Mononuclear cell (primary cell): ENCODE measurements around the gene SKIC8. TPM values are rescaled to one million over a fixed set of nuclear protein-coding genes. Genes with fewer than 3 reads are reported as not detected.

Source experiments
- H3K27me3 ChIP-seq: 2 replicates; pipeline ENCODE4 v1.6.0; 2011; ENCODE audit warnings: low read length, control low read depth; ENCODE audit not compliant: insufficient read depth
- H3K4me1 ChIP-seq: 2 replicates; pipeline ENCODE4 v1.5.1; 2011; ENCODE audit warnings: mild to moderate bottlenecking, low read length, control low read depth; ENCODE audit not compliant: insufficient read depth
- H3K4me3 ChIP-seq: 2 replicates; pipeline ENCODE4 v1.5.1; 2011; ENCODE audit warnings: mild to moderate bottlenecking, low read length, moderate library complexity
- H3K9me3 ChIP-seq: 2 replicates; pipeline ENCODE4 v1.5.1; 2011; ENCODE audit warnings: low read depth, mild to moderate bottlenecking, control low read depth, low read length
- total RNA-seq: library from RNA; depleted of rRNA; stranded (reverse); fragments of >200 nt; gene quantifications from one replicate; pipeline ENCODE4 v1.2.3, GENCODE V29; 2012

SKIC8 gene
- 16.6 TPM for total RNA-seq

DNA sequence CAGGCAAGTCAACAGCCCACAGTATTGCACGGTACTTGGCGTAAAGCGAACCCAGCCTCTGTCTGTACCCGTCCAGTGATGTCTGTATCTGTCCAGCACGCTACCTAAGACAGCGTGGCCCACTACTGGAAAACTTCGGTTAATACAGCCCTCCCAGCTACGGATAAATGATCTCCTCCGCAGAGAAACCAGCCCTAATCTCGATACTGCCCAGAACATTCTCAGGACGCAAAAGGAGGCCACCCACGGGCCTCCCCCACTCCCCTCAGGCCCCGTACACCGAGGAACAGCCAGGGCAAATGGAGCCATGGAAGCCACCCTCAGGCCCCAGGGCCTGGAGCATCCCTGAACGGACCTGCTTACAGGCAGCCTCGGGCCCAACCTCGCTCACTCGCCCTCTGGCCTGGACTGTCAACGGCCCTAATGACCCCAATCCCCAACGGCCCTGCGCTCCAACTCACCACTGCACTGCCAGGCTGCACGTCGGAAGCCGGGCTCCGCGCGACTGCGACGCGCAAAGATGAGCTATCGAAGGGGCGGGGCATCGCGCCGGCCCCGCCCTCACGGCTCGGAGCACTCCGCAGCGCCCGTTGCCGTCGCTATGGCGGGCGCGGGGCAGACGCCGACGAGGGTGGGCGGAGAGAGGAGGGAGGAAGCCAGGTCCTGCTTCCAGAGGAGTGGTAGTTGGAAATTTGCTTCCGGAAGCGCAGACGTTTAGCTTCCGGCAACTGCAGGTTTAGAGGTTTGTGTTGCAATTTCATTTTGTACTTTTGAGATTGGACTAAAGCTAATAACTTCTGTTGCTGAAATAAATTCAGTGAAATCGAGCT, at the start of gene SKIC8:
Gene SKIC8, minus strand, starts transcription at position 509 of the 830 bp plus-strand sequence. CDS start 3,923 bp downstream, outside the sequence.
- peaks cover 35% of the 10 kb centered on the region for H3K4me1 ChIP-seq
- no peaks in the 10 kb centered on the region for H3K27me3 ChIP-seq
- peak within 1 kb of the TSS; percentile 93 for H3K4me3 ChIP-seq
- no peaks in the 10 kb centered on the region for H3K9me3 ChIP-seq

DNA sequence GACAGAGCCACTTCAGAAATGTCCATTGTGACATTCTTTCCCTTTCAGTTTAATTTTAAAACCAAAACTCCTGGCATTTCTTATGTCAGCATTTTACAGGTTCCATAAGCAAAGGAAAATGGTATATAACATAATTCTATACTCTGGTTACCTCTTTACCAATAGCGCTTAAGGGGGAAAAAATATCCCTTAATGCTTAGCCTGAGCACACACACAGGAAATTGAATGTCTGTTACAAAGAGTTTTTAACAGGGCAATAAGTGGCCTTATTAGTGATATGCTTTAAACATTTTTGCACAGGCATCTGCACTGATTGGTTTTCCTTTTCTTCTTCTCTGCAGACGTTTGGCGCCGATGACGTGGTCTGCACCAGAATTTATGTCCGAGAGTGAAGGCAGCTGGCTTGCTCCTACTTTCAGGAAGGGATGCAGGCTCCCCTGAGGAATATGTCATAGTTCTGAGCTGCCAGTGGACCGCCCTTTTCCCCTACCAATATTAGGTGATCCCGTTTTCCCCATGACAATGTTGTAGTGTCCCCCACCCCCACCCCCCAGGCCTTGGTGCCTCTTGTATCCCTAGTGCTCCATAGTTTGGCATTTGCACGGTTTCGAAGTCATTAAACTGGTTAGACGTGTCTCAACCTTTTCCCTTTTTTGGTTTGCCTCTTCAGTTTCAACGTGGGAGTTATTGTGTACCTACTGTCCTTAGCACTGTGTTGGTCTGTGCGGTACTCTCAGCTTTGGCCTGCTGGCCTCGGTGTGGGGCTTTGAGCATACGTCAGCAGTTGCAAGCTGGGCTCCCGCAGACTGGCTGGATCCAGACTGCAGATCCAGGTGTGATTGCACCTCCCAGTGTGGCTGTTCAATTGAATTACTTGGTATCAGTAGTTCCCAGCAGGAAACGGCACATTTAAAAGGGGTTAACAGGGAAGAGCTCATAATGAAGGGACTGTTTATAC, 48.5 kb upstream of the SKIC8 start:
- H3K27me3 ChIP-seq = peaks cover 8% of the 10 kb centered on the region
- H3K4me3 ChIP-seq = no peak overlapping the region
- no peaks in the 10 kb centered on the region for H3K4me1 ChIP-seq
- no peaks in the 10 kb centered on the region for H3K9me3 ChIP-seq

DNA sequence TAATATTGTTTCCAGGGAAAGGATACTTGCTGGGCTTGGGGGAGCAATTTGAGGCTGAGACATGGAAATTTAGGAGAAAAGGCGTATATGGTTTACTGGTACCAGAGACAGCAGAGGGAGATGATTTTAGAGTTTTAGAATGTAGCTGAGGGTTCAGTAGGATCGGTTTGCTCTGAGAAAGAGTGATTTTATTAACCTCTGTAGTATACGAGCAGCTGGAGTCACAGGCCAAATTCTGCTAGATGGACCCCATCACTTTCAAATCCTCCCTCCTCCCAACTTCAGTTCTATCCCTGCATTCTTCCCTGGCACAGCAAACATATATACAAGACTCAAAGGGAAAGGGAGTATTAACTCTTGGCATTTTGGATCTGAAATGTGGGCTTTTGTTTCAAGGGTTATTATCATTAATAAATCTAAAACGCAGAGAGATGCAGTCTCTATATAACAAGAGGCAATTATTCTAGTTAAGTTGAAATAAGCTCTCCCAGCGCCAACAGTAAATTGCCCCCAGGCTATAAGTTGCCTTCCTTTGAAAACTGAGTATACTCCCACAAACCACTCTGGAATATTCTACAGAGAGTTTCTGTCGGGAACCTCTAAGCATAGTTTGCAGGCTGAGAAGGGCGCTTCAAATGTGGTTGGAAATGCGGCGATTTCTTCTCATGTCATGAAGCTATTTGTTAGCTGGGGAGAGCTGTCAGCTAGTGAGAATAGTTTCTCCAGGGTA, 46.2 kb upstream of the SKIC8 start:
- peaks cover 30% of the 10 kb centered on the region for H3K27me3 ChIP-seq
- H3K4me1 ChIP-seq = no peaks in the 10 kb centered on the region
- no peak overlapping the region for H3K4me3 ChIP-seq
- no peaks in the 10 kb centered on the region for H3K9me3 ChIP-seq

DNA sequence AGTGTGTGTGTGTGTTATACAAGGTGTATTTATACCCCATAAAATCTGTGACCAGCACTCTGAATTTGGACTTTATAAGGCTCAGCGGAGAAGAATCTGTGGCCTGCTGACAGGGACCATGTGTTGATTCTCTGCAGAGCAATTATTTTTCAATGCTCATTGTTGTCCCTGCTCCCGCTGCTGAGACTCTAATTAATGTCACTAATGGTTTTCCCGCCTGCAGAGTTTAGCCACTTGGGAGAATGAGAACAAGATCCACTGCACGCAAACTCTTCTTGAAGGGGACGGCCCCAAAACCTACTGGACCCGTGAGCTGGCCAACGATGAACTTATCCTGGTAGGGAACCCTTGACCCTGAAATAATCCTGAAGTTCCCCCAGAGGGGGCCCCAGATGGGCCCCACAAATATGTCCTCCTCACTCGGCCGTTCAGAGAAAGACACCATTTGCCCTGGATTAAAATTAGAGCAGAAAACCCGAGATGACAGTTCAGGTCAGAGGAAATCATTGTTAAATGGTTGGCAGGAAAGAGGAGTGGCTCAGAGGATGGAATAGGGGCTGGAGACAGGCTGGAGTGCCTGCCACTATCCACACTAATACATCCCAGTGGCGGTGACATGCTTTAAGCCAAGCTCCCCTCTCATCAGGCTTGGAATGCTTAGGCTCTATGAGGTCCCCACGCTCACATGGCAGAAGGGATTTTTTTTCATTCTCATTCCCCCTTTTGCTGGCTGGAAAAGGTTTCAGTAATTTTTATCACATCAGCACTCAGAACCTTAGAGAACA, 44.1 kb upstream of the SKIC8 start:
- Histone ChIP-seq H3K27me3 (peaks cover 47% of the 10 kb centered on the region), H3K4me1 (no peaks in the 10 kb centered on the region), H3K4me3 (no peak overlapping the region), H3K9me3 (no peaks in the 10 kb centered on the region)

DNA sequence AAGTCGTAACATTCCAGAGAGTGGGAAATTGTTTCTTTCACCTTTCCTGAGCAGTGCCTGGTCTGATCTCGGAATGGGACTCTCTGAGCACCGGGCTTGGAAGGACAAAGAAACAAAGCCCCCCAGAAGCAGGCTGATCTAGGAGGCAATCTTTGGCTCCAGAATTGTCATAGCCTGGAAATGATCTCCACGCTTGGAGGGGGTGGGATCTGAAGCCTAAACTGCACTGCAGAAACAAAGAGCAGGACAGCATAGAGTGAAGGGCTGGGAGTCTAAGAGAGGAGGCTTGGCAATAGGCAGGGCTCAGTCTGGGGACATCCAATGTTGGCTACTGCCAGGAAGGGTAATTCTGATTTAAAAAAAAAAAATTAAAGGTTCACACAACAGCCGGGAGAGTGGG, 42.6 kb upstream of the SKIC8 start:
- Histone ChIP-seq H3K4me1 (no peaks in the 10 kb centered on the region), H3K27me3 (peaks cover 51% of the 10 kb centered on the region), H3K9me3 (no peaks in the 10 kb centered on the region), H3K4me3 (no peak overlapping the region)

DNA sequence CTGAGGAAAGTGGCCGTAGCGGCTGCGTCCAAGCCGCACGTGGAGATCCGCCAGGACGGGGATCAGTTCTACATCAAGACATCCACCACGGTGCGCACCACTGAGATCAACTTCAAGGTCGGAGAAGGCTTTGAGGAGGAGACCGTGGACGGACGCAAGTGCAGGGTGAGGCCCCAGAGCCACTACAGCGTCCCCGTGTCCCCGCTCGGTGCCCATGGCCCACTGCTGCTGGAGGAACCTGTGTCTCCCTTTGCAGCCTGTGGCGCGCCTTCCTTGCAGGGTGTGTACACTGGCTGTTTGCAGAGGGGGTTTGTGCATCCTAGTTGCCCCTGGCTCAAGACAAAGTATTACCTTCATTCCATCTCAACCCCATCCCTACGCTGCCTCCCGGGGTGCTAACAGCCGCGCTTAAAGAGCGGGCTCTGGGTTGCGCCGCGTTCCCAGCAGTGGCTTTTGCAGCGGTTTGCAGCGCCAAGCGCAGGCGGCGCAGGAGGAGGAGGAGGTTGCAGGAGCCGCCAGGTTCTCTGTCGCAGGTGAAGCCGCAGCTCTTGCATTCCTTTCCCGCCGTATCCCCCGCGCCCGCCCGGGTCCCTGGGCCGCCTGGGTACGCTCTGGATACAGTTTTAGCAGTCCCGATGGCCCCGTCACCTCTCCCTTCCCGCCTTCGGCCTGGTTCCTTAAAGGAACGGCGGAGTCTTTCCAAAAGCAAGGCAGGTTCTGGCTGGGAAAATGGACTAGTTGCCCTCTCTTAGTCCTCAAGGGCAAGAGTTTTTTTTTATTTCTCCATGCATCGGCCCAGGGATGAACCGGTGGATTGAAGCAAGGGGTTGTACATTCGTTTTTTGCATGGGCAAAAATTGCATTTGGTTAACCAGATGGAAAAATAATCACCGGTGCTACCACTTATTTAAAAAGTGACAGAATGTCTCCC, 41.9 kb upstream of the SKIC8 start:
- no peak overlapping the region for H3K4me3 ChIP-seq
- H3K9me3 ChIP-seq = no peaks in the 10 kb centered on the region
- H3K4me1 ChIP-seq = no peaks in the 10 kb centered on the region
- peaks cover 49% of the 10 kb centered on the region for H3K27me3 ChIP-seq

DNA sequence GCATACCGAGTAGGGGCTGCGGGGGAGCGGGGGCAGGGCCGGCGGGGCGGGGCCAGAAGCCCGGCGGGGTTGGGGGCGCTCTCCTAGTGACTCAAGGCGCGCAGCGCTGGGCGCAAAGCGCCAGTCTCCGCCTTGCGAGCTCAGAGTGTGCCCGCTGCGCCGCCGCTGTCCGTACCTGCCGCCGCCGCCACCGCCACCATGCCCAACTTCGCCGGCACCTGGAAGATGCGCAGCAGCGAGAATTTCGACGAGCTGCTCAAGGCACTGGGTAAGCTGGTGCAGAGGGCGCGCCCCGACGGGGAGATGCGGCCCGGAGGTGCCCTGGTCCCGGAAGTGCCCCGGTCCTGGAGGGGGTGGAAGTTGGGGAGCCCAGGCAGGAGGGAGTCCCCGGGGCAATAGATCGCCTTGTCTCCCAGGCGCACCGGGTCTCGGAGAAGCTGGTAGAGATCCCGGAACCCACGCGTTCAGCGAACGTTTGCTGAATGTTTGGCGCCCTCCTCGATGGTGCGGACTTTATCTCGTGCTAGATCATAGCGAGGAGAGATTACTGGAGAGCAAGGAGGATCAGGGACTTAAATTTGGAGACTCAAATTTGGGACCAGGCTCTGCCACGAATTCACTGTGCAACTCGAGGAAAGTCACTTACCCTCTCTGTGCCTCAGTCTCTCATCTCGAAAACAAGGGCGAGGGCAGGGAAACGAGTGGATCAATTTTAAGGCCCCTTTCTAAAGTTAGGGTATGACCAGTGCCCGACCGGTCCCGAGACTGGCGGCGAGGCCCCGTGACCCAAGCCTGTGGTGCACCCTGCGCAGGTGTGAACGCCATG, 41.0 kb upstream of the SKIC8 start, which contains the start of gene CRABP1:
Gene CRABP1, plus strand, starts transcription at position 123 of the 826 bp plus-strand sequence. Its CDS starts 76 bp downstream, at position 199.
- peaks cover 49% of the 10 kb centered on the region for H3K27me3 ChIP-seq
- no peak within 1 kb of the TSS for H3K4me3 ChIP-seq
- no peaks in the 10 kb centered on the region for H3K9me3 ChIP-seq
- H3K4me1 ChIP-seq = no peaks in the 10 kb centered on the region

DNA sequence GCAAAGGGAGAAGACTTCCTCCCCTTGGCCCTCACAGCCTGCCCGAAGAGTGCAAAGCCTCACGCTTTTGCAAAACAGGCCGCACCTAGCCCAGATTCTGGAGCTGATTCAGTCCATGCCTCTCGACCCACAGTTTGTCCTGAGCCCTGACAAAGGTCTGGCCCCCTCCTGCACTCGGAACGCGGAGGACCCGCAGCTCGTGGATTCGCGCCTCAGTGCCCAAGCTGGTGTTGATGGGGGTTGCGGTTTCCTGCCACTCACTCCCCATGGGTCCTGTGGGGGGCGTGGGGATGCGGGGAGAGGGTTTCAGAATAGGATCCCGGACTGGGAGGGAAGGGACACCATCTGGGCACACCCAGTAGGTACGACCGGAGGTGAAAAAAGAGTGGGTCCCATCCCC, 40.1 kb upstream of the SKIC8 start:
- no peak overlapping the region for H3K4me3 ChIP-seq
- H3K4me1 ChIP-seq = no peaks in the 10 kb centered on the region
- peaks cover 49% of the 10 kb centered on the region for H3K27me3 ChIP-seq
- no peaks in the 10 kb centered on the region for H3K9me3 ChIP-seq

DNA sequence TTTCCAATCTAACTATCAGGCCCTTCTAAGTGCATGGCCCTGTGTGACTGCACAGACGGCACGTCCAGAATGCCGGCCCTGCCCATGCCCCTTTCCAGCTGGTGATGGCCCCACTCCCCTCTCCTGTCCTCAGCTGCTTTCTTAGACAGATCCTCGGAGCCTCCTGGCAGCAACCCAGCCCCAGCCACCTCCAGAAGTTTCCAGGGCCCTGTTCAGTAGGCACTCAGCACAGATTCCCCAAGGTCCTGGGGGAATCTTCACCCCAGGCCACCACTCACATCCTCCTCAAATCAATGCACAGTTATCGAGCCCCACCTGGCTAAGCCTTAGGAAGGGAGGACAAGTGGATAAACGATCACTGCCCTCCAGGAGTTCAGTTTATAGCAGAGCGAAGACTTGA, 39.4 kb upstream of the SKIC8 start:
- no peaks in the 10 kb centered on the region for H3K4me1 ChIP-seq
- H3K9me3 ChIP-seq = no peaks in the 10 kb centered on the region
- peaks cover 49% of the 10 kb centered on the region for H3K27me3 ChIP-seq
- no peak overlapping the region for H3K4me3 ChIP-seq

DNA sequence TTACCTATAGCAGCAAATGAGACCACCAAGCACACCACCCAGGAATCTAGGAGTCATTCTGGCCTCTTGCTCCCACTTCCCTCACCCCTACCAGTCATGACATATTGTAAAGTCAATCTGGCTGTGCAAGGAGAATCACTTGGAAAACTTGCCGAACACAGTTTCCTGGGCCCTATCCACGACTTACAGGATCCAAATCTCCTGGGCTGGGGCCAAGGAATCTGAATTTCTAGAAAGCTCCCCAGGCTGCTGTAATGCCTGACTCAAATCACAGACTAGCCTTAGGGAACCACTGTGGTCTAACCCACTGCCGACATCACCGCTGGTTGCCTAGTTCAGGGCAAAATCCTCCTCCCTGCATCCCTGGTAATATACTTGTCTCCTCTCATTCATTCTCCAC, 36.6 kb upstream of the SKIC8 start:
- Histone ChIP-seq H3K4me3 (no peak overlapping the region), H3K27me3 (peaks cover 25% of the 10 kb centered on the region), H3K9me3 (no peaks in the 10 kb centered on the region)

DNA sequence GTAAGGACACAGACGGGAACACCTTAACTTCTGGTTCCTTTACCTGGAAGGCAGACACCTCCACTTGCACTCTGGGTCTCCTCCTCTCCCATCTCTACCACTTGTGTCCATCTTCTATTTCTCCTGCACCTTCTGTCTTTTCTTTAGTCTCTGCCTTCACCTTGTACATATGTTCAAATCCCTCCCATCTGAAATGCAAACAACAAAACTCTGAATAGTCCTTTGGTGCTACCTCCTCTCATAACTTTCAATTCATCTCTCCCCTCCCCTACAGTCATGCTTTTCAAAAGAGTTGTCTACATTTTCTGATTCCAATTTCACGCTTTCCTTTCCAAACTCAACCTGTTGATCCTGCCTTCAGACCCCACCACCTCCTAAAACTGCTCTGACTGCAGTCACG, 35.4 kb upstream of the SKIC8 start:
- Histone ChIP-seq H3K4me1 (no peaks in the 10 kb centered on the region), H3K9me3 (no peaks in the 10 kb centered on the region), H3K27me3 (peaks cover 17% of the 10 kb centered on the region), H3K4me3 (no peak overlapping the region)

More for the DNA sequence above, 36.6 kb upstream of the SKIC8 start:
- H3K4me1 ChIP-seq = no peaks in the 10 kb centered on the region

DNA sequence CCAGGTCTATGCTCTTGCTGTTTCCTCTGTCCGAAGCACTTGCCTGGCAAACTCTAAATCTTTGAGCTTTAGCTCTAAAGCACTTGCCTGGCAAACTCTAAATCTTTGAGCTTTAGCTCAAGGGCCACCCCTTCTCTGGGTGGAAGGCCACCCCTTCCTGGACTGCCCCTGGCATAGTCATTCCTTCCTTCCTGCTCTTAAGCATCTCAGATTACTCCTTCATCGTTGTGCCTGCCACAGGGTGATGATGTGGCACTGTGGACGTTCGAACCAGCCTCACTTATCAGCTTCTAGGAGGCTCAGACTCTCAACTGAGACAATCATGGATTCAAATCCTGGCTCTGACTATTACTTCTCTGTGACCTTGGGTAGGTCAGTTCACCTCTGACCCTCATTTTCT, 30.2 kb upstream of the SKIC8 start:
- Histone ChIP-seq H3K9me3 (no peaks in the 10 kb centered on the region), H3K4me3 (no peak overlapping the region), H3K27me3 (no peaks in the 10 kb centered on the region), H3K4me1 (no peaks in the 10 kb centered on the region)

DNA sequence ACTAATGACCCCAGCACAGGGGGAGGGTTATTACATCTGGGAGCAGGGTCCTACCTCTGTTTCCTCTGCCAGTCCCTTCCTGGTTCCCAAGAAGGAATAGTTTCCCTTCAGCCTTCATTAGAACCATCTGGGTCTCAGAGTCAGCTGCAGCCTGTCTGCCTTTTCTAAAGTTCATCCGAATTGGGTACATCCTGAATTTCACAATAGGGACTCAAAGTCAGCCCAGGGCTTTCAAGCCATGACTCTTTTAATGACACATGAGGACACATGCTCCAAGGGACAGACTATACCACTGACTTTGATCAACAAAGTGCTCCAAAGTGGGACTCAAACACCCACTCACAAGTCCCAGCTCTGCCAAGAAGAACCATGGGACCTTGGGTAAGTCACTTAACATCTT, 28.1 kb upstream of the SKIC8 start:
- H3K4me3 ChIP-seq = no peak overlapping the region
- H3K4me1 ChIP-seq = no peaks in the 10 kb centered on the region
- H3K27me3 ChIP-seq = no peaks in the 10 kb centered on the region
- no peaks in the 10 kb centered on the region for H3K9me3 ChIP-seq
